ENCODE data around the gene TMEM238L.
A peak's percentile ranks its signal among the peaks of the same experiment; 100 is the strongest.

TMEM238L gene

GRCh38 chr17:10803350-10803749, 549 bp downstream of the TMEM238L start:
- no peak for DNase-seq

GRCh38 chr17:10802496-10803284, 1.2 kb downstream of the TMEM238L start:
- no peak for DNase-seq

GRCh38 chr17:10799407-10799806, 4.5 kb downstream of the TMEM238L start:
- no peak for DNase-seq

- DNase-seq = no peak
Observed at GRCh38 chr17:10798910-10799309, 5.0 kb downstream of the TMEM238L start.

- peak; percentile 46 for DNase-seq
Observed at GRCh38 chr17:10798332-10798749, 5.6 kb downstream of the TMEM238L start.

GRCh38 chr17:10797476-10798328, 6.2 kb downstream of the TMEM238L start:
- DNase-seq = no peak

- DNase-seq = no peak
Observed at GRCh38 chr17:10793816-10794215, 10.1 kb downstream of the TMEM238L start.

- no peak for DNase-seq
Observed at GRCh38 chr17:10793256-10793655, 10.6 kb downstream of the TMEM238L start.

GRCh38 chr17:10792151-10792550, 11.7 kb downstream of the TMEM238L start:
- no peak for DNase-seq

GRCh38 chr17:10790491-10791401, 13.2 kb downstream of the TMEM238L start:
- peak; percentile 79 for DNase-seq

- no peak for DNase-seq
Observed at GRCh38 chr17:10789694-10790271, 14.1 kb downstream of the TMEM238L start.

GRCh38 chr17:10787306-10788045, 16.4 kb downstream of the TMEM238L start:
- DNase-seq = no peak

GRCh38 chr17:10785295-10785694, 18.6 kb downstream of the TMEM238L start:
- DNase-seq = no peak

GRCh38 chr17:10779609-10780008, 24.3 kb downstream of the TMEM238L start:
- no peak for DNase-seq

GRCh38 chr17:10777890-10778289, 26.0 kb downstream of the TMEM238L start:
- no peak for DNase-seq

GRCh38 chr17:10777131-10777807, 26.6 kb downstream of the TMEM238L start:
- no peak for DNase-seq

- DNase-seq = no peak
Observed at GRCh38 chr17:10776381-10776780, 27.5 kb downstream of the TMEM238L start.

- DNase-seq = no peak
Observed at GRCh38 chr17:10775740-10776356, 28.1 kb downstream of the TMEM238L start.

- no peak for DNase-seq
Observed at GRCh38 chr17:10775058-10775457, 28.8 kb downstream of the TMEM238L start.

GRCh38 chr17:10773391-10773790, 30.5 kb downstream of the TMEM238L start:
- DNase-seq = no peak
